D721Med (cell line): ENCODE data around the gene DNMT3A.

Experiments used
- DNase-seq: peaks from one replicate; pipeline ENCODE4 v3.0.0; 2011; ENCODE audit warnings: low spot score; ENCODE audit not compliant: insufficient read length
- FAIRE-seq: peaks from 2 replicates; lab custom pipeline; 2011; peaks lifted over from hg19 to GRCh38; lab: Jason Lieb, UNC
- TF ChIP-seq, protein P1 (sequence below): IDR thresholded peaks from 2 replicates; pipeline ENCODE4 v1.5.1; 2012; ENCODE audit warnings: mild to moderate bottlenecking, control low read depth; ENCODE audit not compliant: insufficient read depth; ENCODE audit errors: missing control alignments

Gene DNMT3A

DNA sequence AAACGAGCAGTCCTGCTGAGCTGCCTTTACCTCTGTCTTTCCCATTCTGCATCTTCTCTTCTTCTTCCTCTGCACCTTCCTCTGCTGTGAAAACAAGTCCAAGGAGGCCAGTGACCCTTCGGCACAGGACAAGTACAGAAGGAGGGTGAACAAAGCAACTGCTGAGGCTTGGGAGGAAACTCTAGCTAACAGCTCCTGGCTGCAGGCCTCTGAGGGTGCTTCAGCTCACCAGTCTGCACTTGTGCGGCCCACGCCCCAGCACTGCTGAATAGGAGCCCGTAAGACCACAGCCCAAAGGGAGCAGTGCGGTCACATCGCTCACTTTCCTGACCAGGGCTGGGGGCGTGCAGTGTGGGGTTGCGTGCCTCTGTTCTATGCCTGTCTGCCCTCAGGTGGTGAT, 42.1 kb upstream of the DNMT3A start:
- TF ChIP-seq, protein P1, sequence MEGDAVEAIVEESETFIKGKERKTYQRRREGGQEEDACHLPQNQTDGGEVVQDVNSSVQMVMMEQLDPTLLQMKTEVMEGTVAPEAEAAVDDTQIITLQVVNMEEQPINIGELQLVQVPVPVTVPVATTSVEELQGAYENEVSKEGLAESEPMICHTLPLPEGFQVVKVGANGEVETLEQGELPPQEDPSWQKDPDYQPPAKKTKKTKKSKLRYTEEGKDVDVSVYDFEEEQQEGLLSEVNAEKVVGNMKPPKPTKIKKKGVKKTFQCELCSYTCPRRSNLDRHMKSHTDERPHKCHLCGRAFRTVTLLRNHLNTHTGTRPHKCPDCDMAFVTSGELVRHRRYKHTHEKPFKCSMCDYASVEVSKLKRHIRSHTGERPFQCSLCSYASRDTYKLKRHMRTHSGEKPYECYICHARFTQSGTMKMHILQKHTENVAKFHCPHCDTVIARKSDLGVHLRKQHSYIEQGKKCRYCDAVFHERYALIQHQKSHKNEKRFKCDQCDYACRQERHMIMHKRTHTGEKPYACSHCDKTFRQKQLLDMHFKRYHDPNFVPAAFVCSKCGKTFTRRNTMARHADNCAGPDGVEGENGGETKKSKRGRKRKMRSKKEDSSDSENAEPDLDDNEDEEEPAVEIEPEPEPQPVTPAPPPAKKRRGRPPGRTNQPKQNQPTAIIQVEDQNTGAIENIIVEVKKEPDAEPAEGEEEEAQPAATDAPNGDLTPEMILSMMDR, result no peak
- FAIRE-seq (no peak), DNase-seq (no peak)

DNA sequence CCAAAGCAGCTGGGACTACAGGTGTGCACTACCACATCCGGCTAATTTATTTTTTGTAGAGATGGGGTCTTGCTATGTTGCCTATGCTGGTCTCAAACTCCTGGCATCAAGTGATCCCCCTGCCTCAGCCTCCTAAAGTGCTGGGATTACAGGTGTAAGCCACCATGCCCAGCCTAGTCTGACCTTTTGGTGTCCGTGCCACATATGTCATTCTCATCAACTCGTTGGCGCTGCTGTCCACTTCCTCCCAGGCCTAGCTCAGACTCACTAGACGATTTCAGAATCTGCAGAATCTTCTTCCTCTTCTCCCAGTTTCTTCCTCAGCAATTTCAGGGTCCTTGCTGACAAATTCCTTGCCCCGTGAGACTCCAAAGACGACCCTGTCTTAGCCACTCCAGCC, 39.8 kb upstream of the DNMT3A start:
- FAIRE-seq (no peak), DNase-seq (no peak)
- TF ChIP-seq, protein P1, result no peak

DNA sequence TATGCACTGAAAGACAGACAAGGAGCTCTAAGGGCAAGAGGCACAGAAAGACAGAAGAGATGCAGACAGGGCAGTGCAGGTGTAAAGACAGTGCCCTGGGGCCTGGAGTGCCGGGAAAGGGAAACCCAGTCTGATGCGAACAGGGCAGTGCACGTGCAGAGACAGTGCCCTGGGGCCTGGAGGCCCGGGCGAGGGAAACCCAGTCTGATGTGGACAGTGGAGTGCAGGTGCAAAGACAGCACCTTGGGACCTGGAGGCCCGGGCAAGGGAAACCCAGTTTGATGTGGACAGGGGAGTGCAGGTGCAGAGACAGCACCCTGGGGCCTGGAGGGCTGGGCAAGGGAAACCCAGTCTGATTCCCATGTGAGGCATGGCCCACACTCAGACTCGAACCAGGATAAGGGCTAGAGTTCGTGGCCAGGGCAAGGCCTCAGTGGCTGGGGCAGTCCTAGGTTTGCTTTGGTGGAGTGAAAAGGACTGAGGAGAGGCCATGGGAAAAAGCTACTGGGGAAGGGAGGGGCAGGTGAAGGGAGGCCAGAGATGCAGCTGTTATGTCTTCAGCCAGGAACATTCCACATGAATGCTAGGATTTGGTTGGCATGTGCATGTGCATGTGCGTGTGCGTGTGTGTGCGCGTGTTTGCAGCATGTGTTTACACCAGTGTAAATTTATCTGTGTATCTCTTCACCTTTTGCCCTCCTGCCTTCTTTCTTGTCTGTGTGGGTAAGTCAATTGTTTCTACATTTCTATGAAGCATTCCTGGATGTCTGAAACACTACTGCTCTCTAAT, 39.1 kb upstream of the DNMT3A start:
- FAIRE-seq (no peak), DNase-seq (no peak)
- TF ChIP-seq, protein P1, result no peak

DNA sequence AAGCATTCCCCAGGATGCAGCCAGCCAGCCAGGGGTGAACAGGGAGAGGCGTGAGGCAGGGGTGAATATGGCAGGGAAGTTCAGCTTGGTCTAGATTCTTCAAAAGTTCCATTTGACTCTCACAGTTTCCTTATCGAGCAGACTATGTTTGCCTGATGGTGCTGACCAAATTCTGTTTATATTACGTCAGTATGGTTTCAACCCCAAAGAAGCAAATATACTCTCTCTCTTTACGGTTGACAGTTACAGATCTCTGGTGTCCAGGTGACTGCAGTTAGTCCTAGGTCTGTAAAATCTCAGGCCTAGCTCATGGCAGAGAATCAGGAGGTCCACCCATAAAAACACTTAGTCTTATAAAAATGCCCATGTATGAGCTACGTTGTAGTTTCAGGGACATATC, 38.3 kb upstream of the DNMT3A start:
- DNase-seq (no peak), FAIRE-seq (no peak)
- TF ChIP-seq, protein P1, result no peak

DNA sequence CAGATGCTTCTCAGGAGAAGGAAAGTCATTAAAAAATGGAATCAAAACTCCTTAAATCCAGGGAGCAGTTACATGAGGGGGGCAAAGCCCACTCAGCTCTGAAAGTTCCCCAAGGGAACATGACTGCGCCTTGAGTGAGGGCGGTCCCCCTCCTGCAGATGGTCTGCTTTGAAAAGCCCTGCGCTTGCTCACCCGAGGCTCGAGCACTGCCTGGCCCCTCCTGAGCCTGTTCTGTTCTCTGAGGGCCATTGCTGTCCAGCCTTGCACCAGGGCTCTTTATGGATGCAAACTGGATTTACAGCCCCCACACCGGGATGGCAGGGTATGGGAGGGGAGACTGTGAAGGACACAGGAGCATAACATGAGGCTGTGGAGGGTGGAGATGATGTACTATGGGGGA, 37.8 kb upstream of the DNMT3A start:
- FAIRE-seq (no peak), DNase-seq (no peak)
- TF ChIP-seq, protein P1, result no peak

GRCh38 chr2:25378731-25379490, 37.2 kb upstream of the DNMT3A start:
- no peak for FAIRE-seq
- TF ChIP-seq, protein P1, result no peak
- DNase-seq, result no peak

DNA sequence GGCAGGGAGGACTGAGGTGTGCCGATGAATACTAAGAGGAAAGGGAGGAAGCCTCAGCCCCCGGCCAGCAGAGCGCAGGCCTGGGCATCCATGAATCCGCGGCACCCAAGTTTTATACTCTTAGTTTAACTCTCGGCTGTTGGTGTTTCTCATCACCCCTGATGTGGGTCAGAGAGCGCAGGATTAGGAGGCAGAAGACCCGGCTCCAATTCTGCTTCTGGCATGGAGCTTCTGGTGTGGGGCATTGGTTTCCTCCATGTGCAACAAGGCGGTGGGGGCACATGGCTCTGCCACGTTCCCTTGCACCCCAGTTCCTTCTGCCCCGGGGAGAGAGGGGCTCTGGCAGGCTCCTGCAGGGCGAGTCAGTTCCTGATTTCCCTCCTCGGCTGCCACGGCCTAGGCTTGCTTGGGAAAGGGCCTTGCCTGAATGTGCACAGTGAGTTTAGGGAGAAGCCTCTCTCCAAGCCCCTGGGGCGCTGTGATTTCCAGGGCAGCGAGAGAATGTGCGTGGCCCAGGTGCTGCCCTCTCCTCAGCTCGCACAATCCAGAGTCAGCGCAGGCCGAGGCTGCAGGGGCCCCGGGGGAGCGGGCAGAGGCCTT, 36.2 kb upstream of the DNMT3A start:
- FAIRE-seq (no peak), DNase-seq (no peak)
- TF ChIP-seq, protein P1, result no peak
